ENCODE measurements around the gene ATP9B.

DNA sequence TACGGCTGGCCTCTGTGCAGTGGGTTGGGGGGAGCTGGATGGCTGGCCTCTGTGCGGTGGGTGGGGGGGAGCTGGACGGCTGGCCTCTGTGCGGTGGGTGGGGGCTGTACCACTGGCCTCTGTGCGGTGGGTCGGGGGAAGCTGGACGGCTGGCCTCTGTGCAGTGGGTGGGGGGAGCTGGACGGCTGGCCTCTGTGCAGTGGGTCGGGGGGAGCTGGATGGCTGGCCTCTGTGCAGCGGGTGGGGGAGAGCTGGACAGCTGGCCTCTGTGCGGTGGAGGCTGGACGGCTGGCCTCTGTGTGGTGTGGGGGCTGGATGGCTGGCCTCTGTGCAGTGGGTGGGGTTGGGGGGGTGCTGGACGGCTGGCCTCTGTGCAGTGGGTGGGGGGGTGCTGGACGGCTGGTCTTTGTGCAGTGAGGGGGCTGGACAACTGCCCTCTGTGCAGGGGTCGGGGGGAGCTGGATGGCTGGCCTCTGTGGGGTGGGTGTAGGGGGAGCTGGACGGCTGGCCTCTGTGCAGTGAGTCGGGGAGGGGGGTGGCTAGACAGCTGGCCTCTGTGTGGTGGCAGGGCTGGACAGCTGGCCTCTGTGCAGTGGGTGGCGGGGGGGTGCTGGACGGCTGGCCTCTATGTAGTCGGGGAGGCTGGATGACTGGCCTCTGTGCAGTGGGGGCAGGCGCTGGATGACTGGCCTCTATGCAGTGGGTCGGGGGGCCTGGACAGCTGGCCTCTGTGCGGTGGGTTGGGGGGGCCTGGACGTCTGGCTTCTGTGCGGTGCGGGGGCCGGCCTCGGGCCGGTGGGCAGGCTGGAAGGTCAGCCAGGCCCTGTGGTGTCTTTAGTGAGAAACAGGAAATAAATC is 358.4 kb downstream of the ATP9B start:
- TF ChIP-seq, protein P1, sequence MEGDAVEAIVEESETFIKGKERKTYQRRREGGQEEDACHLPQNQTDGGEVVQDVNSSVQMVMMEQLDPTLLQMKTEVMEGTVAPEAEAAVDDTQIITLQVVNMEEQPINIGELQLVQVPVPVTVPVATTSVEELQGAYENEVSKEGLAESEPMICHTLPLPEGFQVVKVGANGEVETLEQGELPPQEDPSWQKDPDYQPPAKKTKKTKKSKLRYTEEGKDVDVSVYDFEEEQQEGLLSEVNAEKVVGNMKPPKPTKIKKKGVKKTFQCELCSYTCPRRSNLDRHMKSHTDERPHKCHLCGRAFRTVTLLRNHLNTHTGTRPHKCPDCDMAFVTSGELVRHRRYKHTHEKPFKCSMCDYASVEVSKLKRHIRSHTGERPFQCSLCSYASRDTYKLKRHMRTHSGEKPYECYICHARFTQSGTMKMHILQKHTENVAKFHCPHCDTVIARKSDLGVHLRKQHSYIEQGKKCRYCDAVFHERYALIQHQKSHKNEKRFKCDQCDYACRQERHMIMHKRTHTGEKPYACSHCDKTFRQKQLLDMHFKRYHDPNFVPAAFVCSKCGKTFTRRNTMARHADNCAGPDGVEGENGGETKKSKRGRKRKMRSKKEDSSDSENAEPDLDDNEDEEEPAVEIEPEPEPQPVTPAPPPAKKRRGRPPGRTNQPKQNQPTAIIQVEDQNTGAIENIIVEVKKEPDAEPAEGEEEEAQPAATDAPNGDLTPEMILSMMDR (IDR thresholded peaks at IDR 0.05; ENCODE audit: low read depth, low read length, missing input control) = no peak
- TF ChIP-seq RAD21 (IDR thresholded peaks at IDR 0.05) (no peak), SP1 (IDR thresholded peaks at IDR 0.05) (no peak), TAF1 (conservative IDR thresholded peaks at IDR 0.05) (no peak), EGR1 (IDR thresholded peaks at IDR 0.05; ENCODE audit: low read depth in 2 of 2) (no peak), RXRA (IDR thresholded peaks at IDR 0.05) (no peak), YY1 (IDR thresholded peaks at IDR 0.05) (no peak), GABPA (IDR thresholded peaks at IDR 0.05 in 1 of 2, conservative IDR thresholded peaks at IDR 0.05 in 1 of 2) (no peak)
- TF ChIP-seq, protein P2, sequence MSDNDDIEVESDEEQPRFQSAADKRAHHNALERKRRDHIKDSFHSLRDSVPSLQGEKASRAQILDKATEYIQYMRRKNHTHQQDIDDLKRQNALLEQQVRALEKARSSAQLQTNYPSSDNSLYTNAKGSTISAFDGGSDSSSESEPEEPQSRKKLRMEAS (IDR thresholded peaks at IDR 0.05) = no peak
- TF ChIP-seq, protein P3, sequence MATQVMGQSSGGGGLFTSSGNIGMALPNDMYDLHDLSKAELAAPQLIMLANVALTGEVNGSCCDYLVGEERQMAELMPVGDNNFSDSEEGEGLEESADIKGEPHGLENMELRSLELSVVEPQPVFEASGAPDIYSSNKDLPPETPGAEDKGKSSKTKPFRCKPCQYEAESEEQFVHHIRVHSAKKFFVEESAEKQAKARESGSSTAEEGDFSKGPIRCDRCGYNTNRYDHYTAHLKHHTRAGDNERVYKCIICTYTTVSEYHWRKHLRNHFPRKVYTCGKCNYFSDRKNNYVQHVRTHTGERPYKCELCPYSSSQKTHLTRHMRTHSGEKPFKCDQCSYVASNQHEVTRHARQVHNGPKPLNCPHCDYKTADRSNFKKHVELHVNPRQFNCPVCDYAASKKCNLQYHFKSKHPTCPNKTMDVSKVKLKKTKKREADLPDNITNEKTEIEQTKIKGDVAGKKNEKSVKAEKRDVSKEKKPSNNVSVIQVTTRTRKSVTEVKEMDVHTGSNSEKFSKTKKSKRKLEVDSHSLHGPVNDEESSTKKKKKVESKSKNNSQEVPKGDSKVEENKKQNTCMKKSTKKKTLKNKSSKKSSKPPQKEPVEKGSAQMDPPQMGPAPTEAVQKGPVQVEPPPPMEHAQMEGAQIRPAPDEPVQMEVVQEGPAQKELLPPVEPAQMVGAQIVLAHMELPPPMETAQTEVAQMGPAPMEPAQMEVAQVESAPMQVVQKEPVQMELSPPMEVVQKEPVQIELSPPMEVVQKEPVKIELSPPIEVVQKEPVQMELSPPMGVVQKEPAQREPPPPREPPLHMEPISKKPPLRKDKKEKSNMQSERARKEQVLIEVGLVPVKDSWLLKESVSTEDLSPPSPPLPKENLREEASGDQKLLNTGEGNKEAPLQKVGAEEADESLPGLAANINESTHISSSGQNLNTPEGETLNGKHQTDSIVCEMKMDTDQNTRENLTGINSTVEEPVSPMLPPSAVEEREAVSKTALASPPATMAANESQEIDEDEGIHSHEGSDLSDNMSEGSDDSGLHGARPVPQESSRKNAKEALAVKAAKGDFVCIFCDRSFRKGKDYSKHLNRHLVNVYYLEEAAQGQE (IDR thresholded peaks at IDR 0.05) = no peak
- TF ChIP-seq, protein P4, sequence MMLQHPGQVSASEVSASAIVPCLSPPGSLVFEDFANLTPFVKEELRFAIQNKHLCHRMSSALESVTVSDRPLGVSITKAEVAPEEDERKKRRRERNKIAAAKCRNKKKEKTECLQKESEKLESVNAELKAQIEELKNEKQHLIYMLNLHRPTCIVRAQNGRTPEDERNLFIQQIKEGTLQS (IDR thresholded peaks at IDR 0.05) = no peak
- TF ChIP-seq, protein P5, sequence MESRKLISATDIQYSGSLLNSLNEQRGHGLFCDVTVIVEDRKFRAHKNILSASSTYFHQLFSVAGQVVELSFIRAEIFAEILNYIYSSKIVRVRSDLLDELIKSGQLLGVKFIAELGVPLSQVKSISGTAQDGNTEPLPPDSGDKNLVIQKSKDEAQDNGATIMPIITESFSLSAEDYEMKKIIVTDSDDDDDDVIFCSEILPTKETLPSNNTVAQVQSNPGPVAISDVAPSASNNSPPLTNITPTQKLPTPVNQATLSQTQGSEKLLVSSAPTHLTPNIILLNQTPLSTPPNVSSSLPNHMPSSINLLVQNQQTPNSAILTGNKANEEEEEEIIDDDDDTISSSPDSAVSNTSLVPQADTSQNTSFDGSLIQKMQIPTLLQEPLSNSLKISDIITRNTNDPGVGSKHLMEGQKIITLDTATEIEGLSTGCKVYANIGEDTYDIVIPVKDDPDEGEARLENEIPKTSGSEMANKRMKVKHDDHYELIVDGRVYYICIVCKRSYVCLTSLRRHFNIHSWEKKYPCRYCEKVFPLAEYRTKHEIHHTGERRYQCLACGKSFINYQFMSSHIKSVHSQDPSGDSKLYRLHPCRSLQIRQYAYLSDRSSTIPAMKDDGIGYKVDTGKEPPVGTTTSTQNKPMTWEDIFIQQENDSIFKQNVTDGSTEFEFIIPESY (IDR thresholded peaks at IDR 0.05) = no peak

Measured in liver (tissue), 3 donors.